Measurements from ENCODE around the gene ZBTB16. TPM values are rescaled to one million over a fixed set of nuclear protein-coding genes. Genes with fewer than 3 reads are reported as not detected.

Gene ZBTB16
- polyA plus RNA-seq, 3 donors, result 4.1 to 12.3 (median 8.3) TPM

DNA sequence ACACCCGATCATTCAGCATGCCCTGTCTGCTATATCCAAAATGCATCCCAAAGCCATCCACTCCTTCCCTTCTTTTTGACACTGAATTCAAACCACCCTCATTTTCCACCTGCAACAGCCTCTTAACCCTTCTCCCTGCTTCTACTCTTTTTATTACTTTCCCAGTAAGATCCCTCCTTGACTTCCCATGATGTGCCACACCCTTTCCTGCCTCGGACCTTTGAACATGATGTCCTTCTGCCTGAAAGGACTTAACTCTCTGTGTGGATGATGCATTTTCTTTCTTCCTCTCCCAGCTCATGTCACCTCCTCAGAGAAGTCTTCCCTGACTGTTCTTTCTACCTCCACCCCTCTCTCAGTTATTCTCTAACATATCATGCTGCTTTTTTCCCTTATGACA is 48.1 kb upstream of the ZBTB16 start:
- 52% methylated on average over 2 of the region's 2 CpGs for WGBS (ENCODE audit: insufficient coverage)
- Mint-ChIP-seq H3K4me3 (no peak overlapping the region), H3K27ac (no peak overlapping the region)

GRCh38 chr11:114015117-114015516 is 44.4 kb upstream of the ZBTB16 start:
- Mint-ChIP-seq H3K27ac (no peak overlapping the region), H3K4me1 (no peaks in the 10 kb centered on the region), H3K9me3 (no peaks in the 10 kb centered on the region), H3K27me3 (ENCODE audit: low read depth in 3 of 3) (peaks cover 3 to 13% (median 10%) of the 10 kb centered on the region in 3 donors), H3K4me3 (no peak overlapping the region), H3K36me3 (no peaks in the 10 kb centered on the region)
- intact Hi-C loops (cut with micrococcal nuclease), result no loop called here
- no peak for TF ChIP-seq CTCF (IDR thresholded peaks at IDR 0.05)
- Histone ChIP-seq H3K4me2 (replicated peaks; ENCODE audit: extremely low read depth, low read length, poor library complexity, severe bottlenecking) (no peak overlapping the region), H4K20me1 (ENCODE audit: insufficient read depth, low read length) (no peaks in the 10 kb centered on the region), H3K27ac (ENCODE audit: low read depth in 1 of 2, low read length in 2 of 2) (no peak overlapping the region), H3K36me3 (replicated peaks in 1 of 2; ENCODE audit: control insufficient read depth in 1 of 2, insufficient read depth in 2 of 2, low read length in 2 of 2) (no peaks in the 10 kb centered on the region), H3K9me3 (replicated peaks in 1 of 2; ENCODE audit: control insufficient read depth in 1 of 2, insufficient read depth in 1 of 2, low read length in 2 of 2) (no peaks in the 10 kb centered on the region), H3K79me2 (ENCODE audit: insufficient read depth, low read length) (no peaks in the 10 kb centered on the region), H3K4me3 (replicated peaks in 1 of 3; ENCODE audit: low read depth in 2 of 3, low read length in 3 of 3) (no peak overlapping the region), H3K4me1 (ENCODE audit: control insufficient read depth in 1 of 2, insufficient read depth in 2 of 2, low read length in 2 of 2) (no peaks in the 10 kb centered on the region), H3K9ac (ENCODE audit: insufficient read depth, low read length, poor library complexity, severe bottlenecking) (no peak overlapping the region), H2AFZ (ENCODE audit: insufficient read depth, low read depth, low read length, poor library complexity, severe bottlenecking) (no peak overlapping the region), H3K27me3 (ENCODE audit: control insufficient read depth in 2 of 2, insufficient read depth in 2 of 2, low read length in 2 of 2) (no peaks in the 10 kb centered on the region)
- no peak for DNase-seq
- WGBS (ENCODE audit: insufficient coverage), result 59% methylated on average over 6 of the region's 6 CpGs

More for the DNA sequence above, 48.1 kb upstream of the ZBTB16 start:
- H3K27me3 Mint-ChIP-seq (ENCODE audit: low read depth in 3 of 3), result peaks cover 6 to 18% (median 17%) of the 10 kb centered on the region in 3 donors
- Histone ChIP-seq H2AFZ (ENCODE audit: insufficient read depth, low read depth, low read length, poor library complexity, severe bottlenecking) (no peak overlapping the region), H3K27me3 (ENCODE audit: control insufficient read depth in 2 of 2, insufficient read depth in 2 of 2, low read length in 2 of 2) (no peaks in the 10 kb centered on the region), H3K9me3 (replicated peaks in 1 of 2; ENCODE audit: control insufficient read depth in 1 of 2, insufficient read depth in 1 of 2, low read length in 2 of 2) (no peaks in the 10 kb centered on the region), H3K4me1 (ENCODE audit: control insufficient read depth in 1 of 2, insufficient read depth in 2 of 2, low read length in 2 of 2) (no peaks in the 10 kb centered on the region), H3K9ac (ENCODE audit: insufficient read depth, low read length, poor library complexity, severe bottlenecking) (no peak overlapping the region), H4K20me1 (ENCODE audit: insufficient read depth, low read length) (no peaks in the 10 kb centered on the region), H3K36me3 (replicated peaks in 1 of 2; ENCODE audit: control insufficient read depth in 1 of 2, insufficient read depth in 2 of 2, low read length in 2 of 2) (no peaks in the 10 kb centered on the region), H3K4me2 (replicated peaks; ENCODE audit: extremely low read depth, low read length, poor library complexity, severe bottlenecking) (no peak overlapping the region), H3K79me2 (ENCODE audit: insufficient read depth, low read length) (no peaks in the 10 kb centered on the region), H3K4me3 (replicated peaks in 1 of 3; ENCODE audit: low read depth in 2 of 3, low read length in 3 of 3) (no peak overlapping the region), H3K27ac (ENCODE audit: low read depth in 1 of 2, low read length in 2 of 2) (no peak overlapping the region)
- H3K9me3 Mint-ChIP-seq, result no peaks in the 10 kb centered on the region
- peaks cover 6% of the 10 kb centered on the region for H3K4me1 Mint-ChIP-seq
- no peak for TF ChIP-seq CTCF (IDR thresholded peaks at IDR 0.05)
- no peak for DNase-seq
- intact Hi-C loops (cut with micrococcal nuclease), result no loop called here
- no peaks in the 10 kb centered on the region for H3K36me3 Mint-ChIP-seq
